MG63 (cell line): ENCODE measurements around the gene TRPM2. TPM values are rescaled to one million over a fixed set of nuclear protein-coding genes. Genes with fewer than 3 reads are reported as not detected.

Source experiments
- DNase-seq: peaks from one replicate; pipeline ENCODE4 v3.0.0-alpha.2; 2020
- H3K27me3 ChIP-seq: fragments of 250-450 bp; sonication (Bioruptor Pico); 2 replicates; pipeline ENCODE4 v1.5.1; 2020; ENCODE audit warnings: mild to moderate bottlenecking, moderate library complexity
- H3K36me3 ChIP-seq: fragments of 250-450 bp; sonication (Bioruptor Pico); 2 replicates; pipeline ENCODE4 v1.5.1; 2020; ENCODE audit warnings: mild to moderate bottlenecking, moderate library complexity
- H3K4me3 ChIP-seq: fragments of 250-450 bp; sonication (Bioruptor Pico); 2 replicates; pipeline ENCODE4 v1.5.1; 2020; ENCODE audit warnings: mild to moderate bottlenecking, moderate library complexity
- H3K9me3 ChIP-seq: fragments of 250-450 bp; sonication (Bioruptor Pico); 2 replicates; pipeline ENCODE4 v1.5.1; 2020; ENCODE audit warnings: mild to moderate bottlenecking, moderate library complexity
- total RNA-seq: library from RNA; depleted of rRNA; stranded (reverse); fragments of >200 nt; shearing (Covaris generic); gene quantifications from 2 replicates; pipeline ENCODE4 v1.2.3, GENCODE V29; 2014; ENCODE audit warnings: low replicate concordance

TRPM2 gene
- total RNA-seq, 1 experiment from 2014 or later = 0.13 TPM

DNA sequence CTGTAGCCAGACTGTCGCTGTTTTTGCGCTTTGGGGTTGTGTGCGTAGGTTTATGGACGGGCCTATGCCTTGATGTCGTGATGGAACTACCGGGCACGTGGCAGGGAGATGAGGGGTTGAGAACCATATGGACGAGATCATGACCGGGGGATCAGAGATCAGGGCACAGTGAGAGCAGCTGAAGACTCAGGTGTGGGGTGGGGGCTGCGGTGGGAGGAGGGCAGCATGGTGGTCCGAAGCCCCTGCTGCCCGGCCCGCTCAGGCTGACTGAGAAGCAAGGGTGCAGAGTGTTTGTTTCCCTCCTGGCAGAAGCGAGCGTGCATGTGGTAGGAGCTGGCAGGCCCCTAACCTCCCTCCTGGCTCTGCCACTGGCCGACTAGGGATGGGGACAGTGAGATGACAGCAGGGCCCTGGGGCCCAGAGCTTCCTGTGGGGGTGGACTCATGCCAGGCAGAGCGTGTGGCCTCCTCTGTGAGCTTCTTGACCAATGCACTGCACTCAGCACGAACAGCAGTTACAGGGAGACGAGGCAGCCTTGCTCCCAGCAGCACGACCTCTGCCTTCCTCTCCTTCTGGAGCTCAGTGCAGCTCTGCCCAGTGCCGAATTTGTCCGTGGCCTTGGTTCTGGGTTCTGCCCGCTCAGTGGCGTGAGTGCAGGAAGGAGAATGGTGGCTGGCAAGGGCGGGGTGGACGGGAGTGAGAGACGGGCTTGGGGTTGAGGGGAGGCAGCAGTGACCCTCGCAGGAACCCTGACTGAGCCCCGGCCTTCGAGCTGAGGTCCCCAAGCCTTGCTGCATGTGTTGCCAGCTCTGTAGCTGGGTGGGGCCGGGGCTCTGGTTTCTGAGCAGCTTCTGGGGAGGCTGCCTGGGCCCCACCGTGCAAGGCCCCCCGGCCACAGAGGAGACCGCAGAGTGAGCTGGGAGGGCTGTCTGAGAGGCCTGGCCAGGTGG is 79.7 kb downstream of the TRPM2 start:
- no peak overlapping the region for H3K4me3 ChIP-seq
- H3K36me3 ChIP-seq = no peaks in the 10 kb centered on the region
- H3K9me3 ChIP-seq = peaks cover 9% of the 10 kb centered on the region
- no peaks in the 10 kb centered on the region for H3K27me3 ChIP-seq
- no peak for DNase-seq

DNA sequence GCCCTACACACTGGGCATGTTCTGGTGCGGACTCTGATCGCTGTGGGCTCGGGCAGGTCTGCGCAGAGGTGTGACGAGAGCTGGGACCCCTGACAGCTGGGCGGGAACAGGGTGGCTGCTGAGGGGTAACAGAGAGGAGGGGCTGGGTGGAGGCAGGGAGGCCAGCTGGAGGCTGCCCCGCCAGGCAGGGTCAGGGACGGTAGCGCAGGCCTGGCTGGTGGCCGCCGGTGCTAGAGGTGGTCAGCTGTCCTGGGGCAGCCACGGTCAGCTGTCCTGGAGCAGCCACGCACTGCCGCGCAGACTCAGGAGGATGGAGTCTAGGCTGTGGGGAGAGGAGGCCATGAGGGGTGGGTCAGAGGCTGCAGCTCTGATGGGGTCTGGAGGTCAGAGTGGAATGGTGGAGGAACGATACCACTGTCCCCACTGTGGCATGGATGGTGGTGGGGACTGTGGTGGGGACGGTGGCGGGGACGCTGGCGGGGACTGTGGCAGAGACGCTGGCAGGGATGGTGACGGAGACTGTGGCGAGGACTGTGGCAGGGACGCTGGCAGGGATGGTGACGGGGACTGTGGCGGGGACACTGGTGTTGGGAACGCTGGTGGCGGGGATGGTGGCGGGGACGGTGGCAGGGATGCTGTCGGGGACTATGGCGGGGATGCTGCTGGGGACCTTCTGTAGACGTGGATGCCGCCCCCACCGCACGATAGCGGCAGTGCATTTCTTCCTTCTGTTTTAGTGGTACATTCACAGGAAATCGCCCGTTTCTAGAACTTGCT is 80.6 kb downstream of the TRPM2 start:
- Histone ChIP-seq H3K9me3 (peaks cover 6% of the 10 kb centered on the region), H3K36me3 (no peaks in the 10 kb centered on the region), H3K27me3 (no peaks in the 10 kb centered on the region), H3K4me3 (no peak overlapping the region)
- no peak for DNase-seq

DNA sequence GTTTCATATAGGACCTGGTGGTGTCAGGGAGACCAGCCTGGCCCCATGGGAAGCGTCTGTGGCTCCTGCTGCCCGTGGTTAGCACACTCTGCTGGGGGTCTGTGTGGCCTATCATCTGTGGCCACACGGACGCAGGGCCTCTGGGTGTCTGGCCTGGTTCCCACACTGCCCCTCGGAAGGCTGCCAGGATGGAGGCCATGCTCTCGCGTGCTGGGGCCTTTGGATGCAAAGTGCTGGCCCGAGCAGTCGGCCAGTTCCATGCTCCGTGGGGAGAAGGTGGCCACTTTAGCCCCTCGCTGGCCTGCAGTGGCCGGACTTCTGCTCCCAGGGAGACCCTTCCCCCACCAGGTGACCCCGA is 81.1 kb downstream of the TRPM2 start:
- H3K4me3 ChIP-seq = no peak overlapping the region
- H3K9me3 ChIP-seq = peaks cover 6% of the 10 kb centered on the region
- no peak for DNase-seq
- no peaks in the 10 kb centered on the region for H3K36me3 ChIP-seq
- no peaks in the 10 kb centered on the region for H3K27me3 ChIP-seq

DNA sequence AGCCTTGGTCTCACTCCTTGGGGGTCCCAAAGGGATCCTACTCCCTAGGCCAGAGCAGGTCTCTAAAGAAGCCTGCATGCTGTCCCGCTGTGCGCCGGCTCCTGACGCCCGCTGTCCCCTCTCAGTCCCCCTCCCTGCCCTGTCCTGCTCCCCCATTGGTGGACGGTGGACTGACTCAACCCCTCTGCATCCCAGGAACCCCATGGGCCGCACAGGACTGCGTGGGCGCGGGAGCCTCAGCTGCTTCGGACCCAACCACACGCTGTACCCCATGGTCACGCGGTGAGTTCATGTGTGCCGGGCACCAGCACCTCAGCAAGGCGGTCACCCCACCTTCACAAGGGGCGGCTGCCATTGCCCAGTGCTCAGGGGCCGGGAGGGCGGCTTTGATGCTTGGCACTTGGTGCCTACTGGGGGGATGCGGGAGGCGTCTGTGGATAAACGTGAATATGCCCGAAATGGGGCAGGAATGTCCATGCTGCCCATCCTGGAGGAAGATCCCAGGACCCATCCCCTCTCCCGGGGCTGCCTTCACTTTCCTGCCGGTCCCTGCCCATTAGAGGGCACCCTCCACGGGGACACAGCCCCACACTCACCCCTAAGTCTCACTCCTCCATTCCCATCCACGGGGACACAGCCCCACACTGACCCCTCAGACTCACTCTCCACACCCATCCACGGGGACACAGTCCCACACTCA is 81.7 kb downstream of the TRPM2 start:
- H3K36me3 ChIP-seq = no peaks in the 10 kb centered on the region
- H3K27me3 ChIP-seq = no peaks in the 10 kb centered on the region
- H3K9me3 ChIP-seq = peaks cover under 1% of the 10 kb centered on the region
- H3K4me3 ChIP-seq = no peak overlapping the region
- no peak for DNase-seq

DNA sequence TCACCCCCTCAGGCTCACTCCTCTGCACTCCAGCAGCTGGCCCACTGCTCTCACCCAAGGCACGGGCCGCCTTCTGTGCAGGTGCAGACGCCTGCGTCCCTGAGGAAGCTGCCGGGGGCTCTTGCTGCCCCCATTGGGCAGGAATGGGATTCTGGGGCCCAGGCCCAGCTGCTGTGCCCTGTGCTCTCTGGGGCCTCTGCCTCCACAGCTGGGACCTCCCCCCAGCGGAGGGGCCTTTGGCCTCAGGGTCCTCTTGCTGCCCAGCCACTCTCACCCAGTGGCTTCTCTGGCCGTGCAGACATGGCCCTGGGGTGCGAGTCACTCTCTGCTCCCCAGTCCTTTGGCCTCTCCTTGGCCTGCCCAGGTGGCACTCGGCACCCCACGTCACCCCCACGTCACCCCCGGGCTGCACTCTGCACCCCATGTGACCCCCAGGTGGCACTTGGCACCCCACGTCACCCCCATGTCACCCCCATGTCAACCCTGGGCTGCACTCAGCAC is 82.7 kb downstream of the TRPM2 start:
- Histone ChIP-seq H3K9me3 (no peaks in the 10 kb centered on the region), H3K27me3 (no peaks in the 10 kb centered on the region), H3K4me3 (no peak overlapping the region), H3K36me3 (no peaks in the 10 kb centered on the region)
- no peak for DNase-seq

DNA sequence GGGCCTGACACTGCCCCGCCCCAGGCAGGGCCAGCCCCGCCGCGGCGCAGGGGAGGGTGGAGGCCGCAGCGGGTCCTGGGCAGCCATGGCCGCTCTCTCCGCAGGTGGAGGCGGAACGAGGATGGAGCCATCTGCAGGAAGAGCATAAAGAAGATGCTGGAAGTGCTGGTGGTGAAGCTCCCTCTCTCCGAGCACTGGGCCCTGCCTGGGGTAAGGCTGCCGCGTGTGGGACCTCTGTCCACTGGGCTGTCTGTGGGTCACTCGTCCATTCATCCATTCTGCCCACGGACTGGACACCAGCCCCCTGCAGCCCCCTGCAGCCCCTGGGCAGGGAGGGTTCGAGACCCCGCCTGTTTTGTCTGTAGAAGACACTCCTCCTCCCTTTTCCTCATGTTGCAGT is 83.5 kb downstream of the TRPM2 start:
- no peaks in the 10 kb centered on the region for H3K27me3 ChIP-seq
- no peak overlapping the region for H3K4me3 ChIP-seq
- no peaks in the 10 kb centered on the region for H3K36me3 ChIP-seq
- no peak for DNase-seq
- H3K9me3 ChIP-seq = no peaks in the 10 kb centered on the region

DNA sequence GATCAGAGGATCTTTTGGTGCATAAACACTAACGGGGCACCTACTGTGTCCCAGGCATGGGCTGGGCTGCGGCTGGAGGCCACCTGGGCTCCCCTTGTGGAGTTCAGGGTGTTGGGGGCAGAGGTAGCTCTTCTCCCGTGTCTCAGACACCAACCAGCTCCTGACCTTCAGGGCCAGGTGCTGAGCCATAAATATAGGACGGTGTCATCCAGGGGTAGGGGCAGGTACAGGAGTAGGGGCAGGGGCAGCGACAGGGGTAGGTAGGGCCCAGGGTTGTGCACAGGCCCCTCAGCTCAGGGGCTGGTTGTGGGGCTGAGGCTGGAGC is 83.9 kb downstream of the TRPM2 start:
- no peaks in the 10 kb centered on the region for H3K9me3 ChIP-seq
- H3K4me3 ChIP-seq = no peak overlapping the region
- no peaks in the 10 kb centered on the region for H3K36me3 ChIP-seq
- no peak for DNase-seq
- no peaks in the 10 kb centered on the region for H3K27me3 ChIP-seq

DNA sequence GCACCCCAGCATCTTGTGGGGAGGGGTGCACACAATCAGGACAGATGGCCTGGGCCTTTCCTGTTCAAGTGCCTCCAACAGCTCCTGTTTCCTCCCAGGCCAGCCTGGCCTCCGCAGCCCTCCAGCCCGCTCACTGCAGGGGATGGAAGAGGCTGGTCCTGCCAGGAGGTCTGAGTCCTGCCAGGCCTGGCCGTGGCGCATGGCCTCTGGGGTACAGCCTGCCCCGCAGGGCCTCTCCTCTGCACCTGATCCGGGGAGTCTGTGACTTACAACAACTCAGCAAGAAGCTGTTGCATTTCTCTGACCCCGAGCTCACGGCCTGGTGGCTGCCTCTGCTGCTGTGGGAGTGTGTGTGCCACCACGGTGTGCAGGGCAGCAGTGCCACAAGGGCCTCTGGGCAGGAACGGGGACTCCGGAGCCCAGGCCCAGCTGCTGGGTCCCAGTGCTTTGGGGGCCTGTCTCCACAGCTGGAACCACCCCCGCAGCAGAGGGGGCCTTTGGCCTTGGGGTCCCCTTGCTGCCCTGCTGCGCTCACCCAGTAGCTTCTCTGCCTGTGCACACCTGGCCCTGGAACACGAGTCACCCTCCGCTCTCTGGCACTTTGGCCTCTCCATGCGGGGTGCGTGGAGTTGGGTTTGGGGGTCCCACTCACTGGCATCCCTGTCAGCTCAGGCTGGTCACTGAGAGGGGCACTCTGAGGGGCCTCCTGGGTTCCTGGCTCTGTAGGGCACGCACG is 84.4 kb downstream of the TRPM2 start:
- no peaks in the 10 kb centered on the region for H3K27me3 ChIP-seq
- no peak for DNase-seq
- no peak overlapping the region for H3K4me3 ChIP-seq
- H3K9me3 ChIP-seq = no peaks in the 10 kb centered on the region
- H3K36me3 ChIP-seq = no peaks in the 10 kb centered on the region

DNA sequence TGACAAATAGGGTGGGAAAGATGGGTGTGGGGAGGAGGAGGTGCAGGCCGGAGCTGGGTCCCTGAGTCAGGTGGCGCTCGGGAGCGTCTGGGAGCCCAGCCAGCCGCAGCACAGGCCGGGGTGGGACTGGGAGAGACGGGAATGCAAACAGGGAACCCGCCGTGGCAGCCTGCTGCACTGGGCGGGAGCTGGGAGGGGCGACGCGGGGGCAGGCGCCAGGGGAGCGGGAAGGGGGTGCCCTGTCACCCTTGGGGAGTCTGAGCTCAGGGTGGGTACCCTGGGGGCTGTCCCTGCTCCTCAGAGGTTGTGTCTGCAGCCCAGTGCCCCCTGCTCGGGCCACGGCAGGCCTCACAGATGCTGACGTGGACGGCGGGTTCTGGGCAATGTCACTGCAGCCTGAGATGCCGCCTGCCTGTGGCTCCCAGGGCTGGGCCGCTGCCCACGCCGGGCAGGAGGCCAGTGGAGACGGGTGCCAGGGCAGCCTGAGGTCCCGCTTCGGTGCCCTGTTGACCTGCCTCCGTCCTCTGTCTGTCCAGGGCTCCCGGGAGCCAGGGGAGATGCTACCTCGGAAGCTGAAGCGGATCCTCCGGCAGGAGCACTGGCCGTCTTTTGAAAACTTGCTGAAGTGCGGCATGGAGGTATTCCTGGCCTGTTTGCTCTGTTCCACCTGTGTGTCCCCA is 85.2 kb downstream of the TRPM2 start:
- no peaks in the 10 kb centered on the region for H3K27me3 ChIP-seq
- no peaks in the 10 kb centered on the region for H3K9me3 ChIP-seq

DNA sequence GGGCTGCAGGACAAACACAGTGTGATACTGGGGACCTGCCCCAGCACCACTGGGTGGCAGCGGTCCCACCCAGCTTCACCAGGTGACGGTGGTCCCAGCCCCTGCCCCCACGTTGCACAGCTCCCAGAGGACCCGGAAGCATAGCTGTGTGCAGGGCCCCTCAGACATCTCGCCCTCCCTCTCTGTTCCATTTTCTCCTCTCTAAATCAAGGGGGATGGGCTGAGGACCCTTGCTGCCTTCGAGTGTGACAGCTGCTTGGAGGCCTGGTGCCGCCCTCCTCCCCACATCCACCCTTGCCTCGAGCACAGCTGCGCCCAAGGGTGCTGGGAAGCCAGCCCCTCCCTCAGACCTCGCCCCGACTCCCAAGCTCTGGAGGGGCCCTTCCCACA is 85.8 kb downstream of the TRPM2 start:
- H3K27me3 ChIP-seq = no peaks in the 10 kb centered on the region
- no peak overlapping the region for H3K4me3 ChIP-seq
- no peak for DNase-seq
- H3K36me3 ChIP-seq = no peaks in the 10 kb centered on the region
- no peaks in the 10 kb centered on the region for H3K9me3 ChIP-seq

More for the DNA sequence above, 85.2 kb downstream of the TRPM2 start:
- Histone ChIP-seq H3K36me3 (no peaks in the 10 kb centered on the region), H3K4me3 (no peak overlapping the region)
- no peak for DNase-seq

DNA sequence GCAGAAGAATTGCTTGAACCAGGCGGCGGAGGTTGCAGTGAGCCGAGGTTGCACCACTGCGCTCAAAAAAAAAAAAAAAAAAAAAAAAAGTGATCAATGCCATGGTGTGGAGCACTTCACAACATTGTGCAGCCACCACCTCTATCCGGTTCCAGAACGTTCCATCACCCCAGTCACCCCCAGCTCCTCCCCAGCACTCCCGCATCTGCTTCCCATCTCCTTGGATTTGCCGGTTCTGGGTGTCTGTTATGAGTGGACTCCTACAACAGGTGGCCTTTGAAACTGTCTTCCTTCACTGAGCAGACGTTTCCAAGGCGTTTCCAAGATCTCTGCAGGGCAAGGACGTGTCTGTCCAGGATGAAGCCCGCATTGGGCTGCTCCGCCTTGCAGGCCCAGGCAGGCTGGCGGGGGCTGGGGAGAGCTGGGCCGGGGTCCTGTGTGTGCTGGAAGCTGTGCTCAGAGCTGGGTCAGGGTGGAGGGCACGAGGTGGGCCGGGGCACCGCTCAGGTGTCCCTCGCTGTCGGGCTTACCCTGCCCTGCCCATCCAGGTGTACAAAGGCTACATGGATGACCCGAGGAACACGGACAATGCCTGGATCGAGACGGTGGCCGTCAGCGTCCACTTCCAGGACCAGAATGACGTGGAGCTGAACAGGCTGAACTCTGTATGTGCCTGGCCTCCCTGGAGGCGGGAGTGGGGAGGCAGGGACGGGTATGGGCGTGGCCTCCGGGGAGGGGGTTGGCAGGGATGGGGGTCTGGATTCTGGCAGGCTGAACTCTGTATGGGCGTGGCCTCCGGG is 87.0 kb downstream of the TRPM2 start:
- DNase-seq = no peak
- H3K9me3 ChIP-seq = no peaks in the 10 kb centered on the region
- no peaks in the 10 kb centered on the region for H3K27me3 ChIP-seq
- H3K36me3 ChIP-seq = no peaks in the 10 kb centered on the region
- H3K4me3 ChIP-seq = no peak overlapping the region

DNA sequence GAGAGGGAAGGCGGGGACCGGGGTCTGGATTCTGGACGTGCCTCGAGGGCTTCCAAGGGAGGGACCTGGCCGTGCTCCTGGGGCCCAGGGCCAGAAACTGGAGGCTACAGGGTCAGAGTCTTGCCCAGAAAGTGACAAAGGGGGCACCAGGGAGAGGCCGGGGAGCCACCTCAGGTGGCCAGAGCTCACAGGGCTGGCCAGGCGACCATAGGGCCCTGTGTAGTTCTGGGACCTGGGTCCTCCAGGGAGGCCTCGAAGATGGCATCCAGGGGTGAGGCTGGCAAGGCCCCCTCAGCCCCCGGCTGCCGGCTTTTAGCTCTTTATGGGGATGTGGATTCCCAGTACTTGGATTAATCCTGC is 87.6 kb downstream of the TRPM2 start:
- no peaks in the 10 kb centered on the region for H3K36me3 ChIP-seq
- H3K9me3 ChIP-seq = no peaks in the 10 kb centered on the region

DNA sequence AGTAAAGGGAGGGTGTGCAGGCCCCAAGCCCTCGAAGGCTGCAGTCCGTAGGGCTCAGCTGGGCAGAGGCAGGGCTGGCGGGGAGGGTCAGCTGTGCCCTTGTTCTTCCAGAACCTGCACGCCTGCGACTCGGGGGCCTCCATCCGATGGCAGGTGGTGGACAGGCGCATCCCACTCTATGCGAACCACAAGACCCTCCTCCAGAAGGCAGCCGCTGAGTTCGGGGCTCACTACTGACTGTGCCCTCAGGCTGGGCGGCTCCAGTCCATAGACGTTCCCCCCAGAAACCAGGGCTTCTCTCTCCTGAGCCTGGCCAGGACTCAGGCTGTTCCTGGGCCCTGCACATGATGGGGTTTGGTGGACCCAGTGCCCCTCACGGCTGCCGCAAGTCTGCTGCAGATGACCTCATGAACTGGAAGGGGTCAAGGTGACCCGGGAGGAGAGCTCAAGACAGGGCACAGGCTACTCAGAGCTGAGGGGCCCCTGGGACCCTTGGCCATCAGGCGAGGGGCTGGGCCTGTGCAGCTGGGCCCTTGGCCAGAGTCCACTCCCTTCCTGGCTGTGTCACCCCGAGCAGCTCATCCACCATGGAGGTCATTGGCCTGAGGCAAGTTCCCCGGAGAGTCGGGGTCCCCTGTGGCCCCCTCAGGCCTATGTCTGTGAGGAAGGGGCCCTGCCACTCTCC is 88.3 kb downstream of the TRPM2 start:
- Histone ChIP-seq H3K4me3 (no peak overlapping the region), H3K36me3 (no peaks in the 10 kb centered on the region), H3K9me3 (no peaks in the 10 kb centered on the region), H3K27me3 (no peaks in the 10 kb centered on the region)
- no peak for DNase-seq

More for the DNA sequence above, 87.6 kb downstream of the TRPM2 start:
- Histone ChIP-seq H3K4me3 (no peak overlapping the region), H3K27me3 (no peaks in the 10 kb centered on the region)
- DNase-seq = no peak

DNA sequence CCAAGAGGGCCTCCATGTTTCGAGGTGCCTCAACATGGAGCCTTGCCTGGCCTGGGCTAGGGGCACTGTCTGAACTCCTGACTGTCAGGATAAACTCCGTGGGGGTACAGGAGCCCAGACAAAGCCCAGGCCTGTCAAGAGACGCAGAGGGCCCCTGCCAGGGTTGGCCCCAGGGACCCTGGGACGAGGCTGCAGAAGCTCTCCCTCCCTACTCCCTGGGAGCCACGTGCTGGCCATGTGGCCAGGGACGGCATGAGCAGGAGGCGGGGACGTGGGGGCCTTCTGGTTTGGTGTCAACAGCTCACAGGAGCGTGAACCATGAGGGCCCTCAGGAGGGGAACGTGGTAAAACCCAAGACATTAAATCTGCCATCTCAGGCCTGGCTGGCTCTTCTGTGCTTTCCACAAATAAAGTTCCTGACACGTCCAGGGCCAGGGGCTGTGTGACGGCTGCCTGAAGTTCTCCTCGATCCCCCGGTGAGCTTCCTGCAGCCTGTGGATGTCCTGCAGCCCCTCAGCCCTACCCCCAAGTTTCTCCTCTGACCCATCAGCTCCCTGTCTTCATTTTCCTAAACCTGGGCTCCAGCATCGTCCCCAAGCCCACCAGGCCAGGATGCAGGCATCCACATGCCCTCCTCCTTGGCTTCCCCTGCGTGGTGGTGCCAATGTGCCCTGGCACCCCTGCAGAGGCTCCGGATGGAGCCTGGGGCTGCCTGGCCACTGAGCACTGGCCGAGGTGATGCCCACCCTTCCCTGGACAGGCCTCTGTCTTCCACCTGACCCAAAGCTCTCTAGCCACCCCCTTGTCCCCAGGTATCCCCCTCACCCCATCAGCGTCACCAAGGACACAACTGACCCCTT is 89.1 kb downstream of the TRPM2 start:
- H3K36me3 ChIP-seq = no peaks in the 10 kb centered on the region
- DNase-seq = no peak
- peaks cover 5% of the 10 kb centered on the region; the same call in 1 of the 2 replicates for H3K27me3 ChIP-seq
- no peaks in the 10 kb centered on the region for H3K9me3 ChIP-seq
- no peak overlapping the region for H3K4me3 ChIP-seq
